Effector CD4-positive, alpha-beta T cell (primary cell): ENCODE data around the gene SEPTIN2.
"Not testable (repeated sequence)": the region's sequence is repeated elsewhere in the genome, so short reads cannot be mapped to it uniquely, and the experiment has no call there.

Source experiments
- DNase-seq: peaks from one replicate; pipeline ENCODE4 v3.0.0-alpha.2; 2020

SEPTIN2 gene

GRCh38 chr2:241315093-241315878, 439 bp upstream of the SEPTIN2 start, which contains the start of gene HDLBP:
TSS of gene HDLBP (minus strand) at chr2:241315672. CDS start at chr2:241266869, 48,803 bp downstream.
- DNase-seq = peak; percentile 100

- DNase-seq = no peak
Observed at GRCh38 chr2:241316825-241317224, 1.1 kb downstream of the SEPTIN2 start.

GRCh38 chr2:241317391-241317790, 1.7 kb downstream of the SEPTIN2 start:
- no peak for DNase-seq

GRCh38 chr2:241318830-241319229, 3.1 kb downstream of the SEPTIN2 start:
- not testable (repeated sequence) for DNase-seq

GRCh38 chr2:241320394-241320793, 4.7 kb downstream of the SEPTIN2 start:
- no peak for DNase-seq

GRCh38 chr2:241321033-241321432, 5.3 kb downstream of the SEPTIN2 start:
- DNase-seq = no peak

GRCh38 chr2:241321886-241322285, 6.2 kb downstream of the SEPTIN2 start:
- no peak for DNase-seq

- no peak for DNase-seq
Observed at GRCh38 chr2:241323778-241324177, 8.1 kb downstream of the SEPTIN2 start.

- DNase-seq = no peak
Observed at GRCh38 chr2:241324775-241325174, 9.1 kb downstream of the SEPTIN2 start.

- no peak for DNase-seq
Observed at GRCh38 chr2:241325257-241325656, 9.5 kb downstream of the SEPTIN2 start.

GRCh38 chr2:241329669-241330615, 14.2 kb downstream of the SEPTIN2 start:
- DNase-seq = no peak

- no peak for DNase-seq
Observed at GRCh38 chr2:241330616-241330981, 14.9 kb downstream of the SEPTIN2 start.

- no peak for DNase-seq
Observed at GRCh38 chr2:241334813-241335212, 19.1 kb downstream of the SEPTIN2 start.

- DNase-seq = no peak
Observed at GRCh38 chr2:241339839-241340630, 24.3 kb downstream of the SEPTIN2 start.

- DNase-seq = no peak
Observed at GRCh38 chr2:241340631-241341163, 25.0 kb downstream of the SEPTIN2 start.

GRCh38 chr2:241344925-241345651, 29.4 kb downstream of the SEPTIN2 start:
- no peak for DNase-seq

GRCh38 chr2:241349941-241350340, 34.2 kb downstream of the SEPTIN2 start:
- DNase-seq = no peak

GRCh38 chr2:241350530-241350877, 34.8 kb downstream of the SEPTIN2 start:
- DNase-seq = no peak

- no peak for DNase-seq
Observed at GRCh38 chr2:241350878-241351639, 35.3 kb downstream of the SEPTIN2 start.

- DNase-seq = no peak
Observed at GRCh38 chr2:241351640-241352031, 35.9 kb downstream of the SEPTIN2 start.

- no peak for DNase-seq
Observed at GRCh38 chr2:241352227-241352626, 36.5 kb downstream of the SEPTIN2 start.
